Measurements from ENCODE around the gene IRGQ. TPM values are rescaled to one million over a fixed set of nuclear protein-coding genes. Genes with fewer than 3 reads are reported as not detected.

Gene IRGQ
- total RNA-seq, 2 donors from 2014 or later: 24.7 to 25.9 TPM

- Histone ChIP-seq H3K4me1 (peaks cover 0 to 17% of the 10 kb centered on the region in 2 donors), H3K27ac (no peak overlapping the region), H3K4me3 (no peak overlapping the region), H3K9me3 (no peaks in the 10 kb centered on the region), H3K36me3 (no peaks in the 10 kb centered on the region), H3K27me3 (no peaks in the 10 kb centered on the region)
- no peak for DNase-seq (ENCODE audit: low spot score)
- no peak for TF ChIP-seq CTCF (IDR thresholded peaks at IDR 0.05)
Observed at GRCh38 chr19:43622956-43623355, 27.0 kb upstream of the IRGQ start.

- Histone ChIP-seq H3K36me3 (no peaks in the 10 kb centered on the region), H3K27me3 (no peaks in the 10 kb centered on the region), H3K4me1 (peaks cover 0 to 17% of the 10 kb centered on the region in 2 donors), H3K9me3 (no peaks in the 10 kb centered on the region), H3K27ac (no peak overlapping the region), H3K4me3 (no peak overlapping the region)
- no peak for TF ChIP-seq CTCF (IDR thresholded peaks at IDR 0.05)
- DNase-seq (ENCODE audit: low spot score): no peak
Observed at GRCh38 chr19:43622070-43622469, 26.1 kb upstream of the IRGQ start.

- DNase-seq (ENCODE audit: low spot score): no peak
Observed at GRCh38 chr19:43620061-43621001, 24.4 kb upstream of the IRGQ start.

GRCh38 chr19:43619262-43620060, 23.5 kb upstream of the IRGQ start, which contains the start of gene ZNF428:
ZNF428 (minus strand) TSS chr19:43619629; CDS start chr19:43614304, 5,325 bp downstream.
- H3K9me3 ChIP-seq: no peaks in the 10 kb centered on the region
- H3K4me3 ChIP-seq: peak within 1 kb of the TSS; percentile 86 to 92
- no peaks in the 10 kb centered on the region for H3K36me3 ChIP-seq
- peak within 1 kb of the TSS; percentile 94 to 97 for H3K27ac ChIP-seq
- H3K27me3 ChIP-seq: no peaks in the 10 kb centered on the region
- peaks cover 0 to 17% of the 10 kb centered on the region in 2 donors for H3K4me1 ChIP-seq
- DNase-seq (ENCODE audit: low spot score): peak; percentile 88
- no peak for TF ChIP-seq CTCF (IDR thresholded peaks at IDR 0.05)

More at GRCh38 chr19:43620061-43621001, 24.4 kb upstream of the IRGQ start:
- H3K36me3 ChIP-seq: no peaks in the 10 kb centered on the region
- no peaks in the 10 kb centered on the region for H3K9me3 ChIP-seq
- no peak for TF ChIP-seq CTCF (IDR thresholded peaks at IDR 0.05)
- no peaks in the 10 kb centered on the region for H3K27me3 ChIP-seq
- peak overlapping the region; percentile 86 to 92 for H3K4me3 ChIP-seq
- peaks cover 0 to 17% of the 10 kb centered on the region in 2 donors for H3K4me1 ChIP-seq
- H3K27ac ChIP-seq: peak overlapping the region; percentile 94 to 97

GRCh38 chr19:43618921-43619261, 23.0 kb upstream of the IRGQ start:
- no peaks in the 10 kb centered on the region for H3K27me3 ChIP-seq
- H3K36me3 ChIP-seq: peaks cover 2% of the 10 kb centered on the region
- H3K9me3 ChIP-seq: no peaks in the 10 kb centered on the region
- TF ChIP-seq CTCF (IDR thresholded peaks at IDR 0.05): no peak
- peak overlapping the region; percentile 94 to 97 for H3K27ac ChIP-seq
- no peak for DNase-seq (ENCODE audit: low spot score)
- H3K4me3 ChIP-seq: peak overlapping the region; percentile 86 to 92
- H3K4me1 ChIP-seq: peaks cover 0 to 17% of the 10 kb centered on the region in 2 donors

Measured in right atrium auricular region (tissue), 2 donors.